GM12891 (cell line): ENCODE results near the gene RFTN2.
"Not testable (repeated sequence)": the region's sequence is repeated elsewhere in the genome, so short reads cannot be mapped to it uniquely, and the experiment has no call there.

Source experiments
- PAX5 ChIP-seq: IDR thresholded peaks from 2 replicates; pipeline ENCODE4 v1.6.1; 2011; ENCODE audit warnings: low read length, moderate library complexity, mild to moderate bottlenecking; ENCODE audit not compliant: insufficient read depth, severe bottlenecking
- POLR2A ChIP-seq: IDR thresholded peaks from 2 replicates; pipeline ENCODE4 v1.6.1; 2011; ENCODE audit warnings: low read depth, low read length, control low read depth
- POLR2AphosphoS5 ChIP-seq: IDR thresholded peaks from 2 replicates; pipeline ENCODE4 v1.6.1; 2011; ENCODE audit warnings: low read depth, low read length, control low read depth

DNA sequence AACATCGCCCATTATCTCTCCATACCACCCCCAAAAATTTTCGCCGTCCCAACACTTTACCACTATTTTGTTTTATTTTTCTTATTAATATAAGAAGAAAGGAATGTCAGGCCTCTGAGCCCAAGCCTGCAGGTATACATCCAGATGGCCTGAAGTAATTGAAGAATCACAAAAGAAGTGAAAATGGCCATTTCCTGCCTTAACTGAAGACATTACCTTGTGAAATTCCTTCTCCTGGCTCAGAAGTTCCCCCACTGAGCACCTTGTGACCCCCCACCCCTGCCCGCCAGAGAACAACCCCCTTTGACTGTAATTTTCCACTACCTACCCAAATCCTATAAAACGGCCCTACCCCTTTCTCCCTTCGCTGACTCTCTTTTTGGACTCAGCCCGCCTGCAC lies 88.1 kb downstream of the RFTN2 start:
- not testable (repeated sequence) for TF ChIP-seq POLR2A, PAX5, POLR2AphosphoS5
